Keratinocyte (primary cell): ENCODE results near the gene NLRP6. TPM values are rescaled to one million over a fixed set of nuclear protein-coding genes. Genes with fewer than 3 reads are reported as not detected.

ENCODE experiments used
- DNase-seq: peaks from one replicate; pipeline ENCODE4 v3.0.0-alpha.2; 2011; ENCODE audit warnings: low read depth, missing footprints, low spot score
- FAIRE-seq: peaks from 2 replicates; lab custom pipeline; 2011; peaks lifted over from hg19 to GRCh38; lab: Jason Lieb, UNC
- H2AFZ ChIP-seq: 2 replicates; pipeline ENCODE4 v1.6.0; 2012; ENCODE audit warnings: low read length, control low read depth, inconsistent platforms; ENCODE audit not compliant: control insufficient read depth
- H3K27ac ChIP-seq: 2 replicates; pipeline ENCODE4 v1.5.1; 2011; ENCODE audit warnings: low read length; ENCODE audit not compliant: control insufficient read depth, insufficient read depth
- H3K27me3 ChIP-seq: 3 replicates; pipeline ENCODE4 v1.6.0; 2011; ENCODE audit warnings: low read length; ENCODE audit not compliant: control insufficient read depth, insufficient read depth; ENCODE audit errors: extremely low read depth
- H3K36me3 ChIP-seq, 2 experiments: 2 replicates in 1 of 2; 3 replicates in 1 of 2; pipeline ENCODE4 v1.5.1; 2011; ENCODE audit warnings: low read length in 2 of 2, mild to moderate bottlenecking in 1 of 2; ENCODE audit not compliant: control insufficient read depth in 2 of 2, insufficient read depth in 2 of 2; ENCODE audit errors: extremely low read depth in 1 of 2
- H3K4me1 ChIP-seq: 3 replicates; pipeline ENCODE4 v1.5.1; 2011; ENCODE audit warnings: low read length; ENCODE audit not compliant: control insufficient read depth, insufficient read depth; ENCODE audit errors: extremely low read depth
- H3K4me2 ChIP-seq: 3 replicates; pipeline ENCODE4 v1.6.0; 2011; ENCODE audit warnings: low read depth, low read length; ENCODE audit not compliant: control insufficient read depth, insufficient read depth; ENCODE audit errors: extremely low read depth
- H3K4me3 ChIP-seq, 3 experiments: fragments of 200-600 bp in 1 of 3; sonication (generic) in 1 of 3; 2 replicates in 2 of 3; 3 replicates in 1 of 3; pipeline ENCODE4 v1.5.1; 2011 to 2016; ENCODE audit warnings: low read length in 3 of 3, mild to moderate bottlenecking in 3 of 3, control low read depth in 2 of 3, inconsistent platforms in 1 of 3, low read depth in 1 of 3, mixed read lengths in 1 of 3, mixed run types in 1 of 3, moderate library complexity in 1 of 3; ENCODE audit not compliant: control insufficient read depth in 2 of 3, insufficient read depth in 2 of 3; ENCODE audit errors: extremely low read depth in 1 of 3
- H3K79me2 ChIP-seq: 2 replicates; pipeline ENCODE4 v1.6.0; 2012; ENCODE audit warnings: low read length; ENCODE audit not compliant: control insufficient read depth, insufficient read depth
- H3K9ac ChIP-seq: 3 replicates; pipeline ENCODE4 v1.6.0; 2011; ENCODE audit warnings: low read length; ENCODE audit not compliant: control insufficient read depth, insufficient read depth; ENCODE audit errors: extremely low read depth
- H3K9me1 ChIP-seq: 3 replicates; pipeline ENCODE4 v1.6.0; 2011; ENCODE audit warnings: low read length; ENCODE audit not compliant: control insufficient read depth, insufficient read depth; ENCODE audit errors: extremely low read depth
- H3K9me3 ChIP-seq: 2 replicates; pipeline ENCODE4 v1.5.1; 2012; ENCODE audit warnings: low read depth, low read length; ENCODE audit not compliant: control insufficient read depth
- H4K20me1 ChIP-seq: 3 replicates; pipeline ENCODE4 v1.6.0; 2011; ENCODE audit warnings: low read length; ENCODE audit not compliant: control insufficient read depth, insufficient read depth; ENCODE audit errors: extremely low read depth
- CTCF ChIP-seq, 3 experiments: IDR thresholded peaks in 1 of 3; conservative IDR thresholded peaks in 1 of 3; optimal IDR thresholded peaks in 1 of 3; 2 replicates in 2 of 3; 3 replicates in 1 of 3; pipeline versions ENCODE3 to v1.5.1; 2011; ENCODE audit warnings: low read length in 3 of 3, mild to moderate bottlenecking in 3 of 3, moderate library complexity in 2 of 3, control low read depth in 1 of 3, inconsistent platforms in 1 of 3; ENCODE audit not compliant: insufficient read depth in 2 of 3; ENCODE audit errors: extremely low read depth in 1 of 3
- EZH2 ChIP-seq: IDR thresholded peaks from one replicate; pipeline ENCODE4 v1.6.1; 2012; ENCODE audit warnings: inconsistent platforms, mild to moderate bottlenecking, low read length, moderate library complexity
- dilution Hi-C: fragments of 300-500 bp; cut with MboI; formaldehyde crosslinking; loops from one replicate; pipeline ENCODE4 v1.7.0; 2020; ENCODE audit warnings: low sequenced_read_pairs; ENCODE audit not compliant: extremely low pct_ligation_motif_present
- polyA minus RNA-seq, 3 experiments: library from RNA; depleted of rRNA, polyadenylated mRNA; stranded (reverse); fragments of >200 nt; gene quantifications; 1 replicate in 1 of 3; 2 replicates in 1 of 3; 3 replicates in 1 of 3; pipeline ENCODE4 v1.2.3, GENCODE V29; 2011
- polyA plus RNA-seq, 5 experiments: library from polyadenylated mRNA; depleted of rRNA in 3 of 5; stranded (reverse) in 3 of 5; stranded (forward) in 1 of 5; unstranded in 1 of 5; fragments of >200 nt; gene quantifications; 1 replicate in 1 of 5; 2 replicates in 3 of 5; 3 replicates in 1 of 5; pipeline versions ENCODE4 v1.2.1 to v1.2.3, GENCODE V29; 2011 to 2012; ENCODE audit warnings: missing spikeins in 2 of 5, low read depth in 1 of 5, low replicate concordance in 1 of 5

The NLRP6 gene
- not detected in 3 replicates for polyA plus RNA-seq
- polyA plus RNA-seq (2011; ENCODE audit: low read depth) = not detected
- not detected in 2 replicates for polyA plus RNA-seq (2011; cell fraction: cytosol; rRNA removed)
- polyA plus RNA-seq (2011; cell fraction: nucleus; rRNA removed) = not detected in 2 replicates
- not detected in 2 replicates for polyA plus RNA-seq (2012; ENCODE audit: low replicate concordance)
- not detected in 3 replicates for polyA minus RNA-seq
- polyA minus RNA-seq (2011; cell fraction: cytosol; rRNA and poly(A)+ RNA removed) = not detected
- polyA minus RNA-seq (2011; cell fraction: nucleus; rRNA and poly(A)+ RNA removed) = not detected in 2 replicates

- no peaks in the 10 kb centered on the region for H3K4me1 ChIP-seq
- TF ChIP-seq EZH2 = no peak
- no peak for TF ChIP-seq CTCF (optimal IDR thresholded peaks at IDR 0.05 in 1 of 3, IDR thresholded peaks at IDR 0.05 in 1 of 3, conservative IDR thresholded peaks at IDR 0.05 in 1 of 3; ENCODE audit: extremely low read depth in 1 of 3, insufficient read depth in 2 of 3, low read length in 3 of 3)
- H2AFZ ChIP-seq = no peak within 1 kb of the TSS
- H3K9me1 ChIP-seq = no peaks in the 10 kb centered on the region
- dilution Hi-C loops = no loop called here
- H3K9me3 ChIP-seq = no peaks in the 10 kb centered on the region
- H4K20me1 ChIP-seq = no peaks in the 10 kb centered on the region
- H3K4me2 ChIP-seq = no peak within 1 kb of the TSS
- H3K9ac ChIP-seq = no peak within 1 kb of the TSS
- H3K36me3 ChIP-seq = no peaks in the 10 kb centered on the region
- H3K4me3 ChIP-seq = no peak within 1 kb of the TSS
- no peak within 1 kb of the TSS for H3K27ac ChIP-seq
- peaks cover 56% of the 10 kb centered on the region for H3K27me3 ChIP-seq
- DNase-seq (no peak), FAIRE-seq (no peak)
- H3K79me2 ChIP-seq = no peaks in the 10 kb centered on the region
Measured at GRCh38 chr11:278001-278951, at the start of gene NLRP6. NLRP6 (plus strand) TSS chr11:278407; CDS start chr11:278570, 163 bp downstream.

- FAIRE-seq = no peak
Measured at GRCh38 chr11:230431-230830, 47.8 kb upstream of the NLRP6 start.

More at GRCh38 chr11:230431-230830, 47.8 kb upstream of the NLRP6 start:
- no peaks in the 10 kb centered on the region for H4K20me1 ChIP-seq
- no peaks in the 10 kb centered on the region for H3K9me3 ChIP-seq
- peaks cover 6% of the 10 kb centered on the region for H3K4me1 ChIP-seq
- no peak for DNase-seq
- no peak overlapping the region for H3K4me3 ChIP-seq
- TF ChIP-seq EZH2 (no peak), CTCF (optimal IDR thresholded peaks at IDR 0.05 in 1 of 3, IDR thresholded peaks at IDR 0.05 in 1 of 3, conservative IDR thresholded peaks at IDR 0.05 in 1 of 3; ENCODE audit: extremely low read depth in 1 of 3, insufficient read depth in 2 of 3, low read length in 3 of 3) (no peak)
- no peaks in the 10 kb centered on the region for H3K9me1 ChIP-seq
- H3K9ac ChIP-seq = no peak overlapping the region
- H3K79me2 ChIP-seq = peaks cover 3% of the 10 kb centered on the region
- peaks cover 0 to 1% of the 10 kb centered on the region in 2 experiments for H3K36me3 ChIP-seq
- no peak overlapping the region for H3K27ac ChIP-seq
- H3K4me2 ChIP-seq = no peak overlapping the region
- no peak overlapping the region for H2AFZ ChIP-seq
- H3K27me3 ChIP-seq = no peaks in the 10 kb centered on the region
- dilution Hi-C loops = no loop called here
